Vagina (tissue), 2 donors: ENCODE data around the gene DBN1.

Experiments used
- POLR2A ChIP-seq, 2 donors: fragments of 450-650 bp; IDR thresholded peaks; one replicate each; pipeline ENCODE4 v1.6.1; 2017; ENCODE audit warnings: antibody characterized with exemption in 2 of 2, mild to moderate bottlenecking in 2 of 2, moderate library complexity in 2 of 2
- TF ChIP-seq, protein P1 (sequence below), 3 experiments: fragments of 450-650 bp in 2 of 3; fragments of 200-600 bp in 1 of 3; sonication (generic) in 1 of 3; IDR thresholded peaks; one replicate each; pipeline ENCODE4 v1.5.1; 2017 to 2019; ENCODE audit warnings: antibody characterized with exemption in 3 of 3, mild to moderate bottlenecking in 2 of 3, moderate library complexity in 2 of 3

DNA sequence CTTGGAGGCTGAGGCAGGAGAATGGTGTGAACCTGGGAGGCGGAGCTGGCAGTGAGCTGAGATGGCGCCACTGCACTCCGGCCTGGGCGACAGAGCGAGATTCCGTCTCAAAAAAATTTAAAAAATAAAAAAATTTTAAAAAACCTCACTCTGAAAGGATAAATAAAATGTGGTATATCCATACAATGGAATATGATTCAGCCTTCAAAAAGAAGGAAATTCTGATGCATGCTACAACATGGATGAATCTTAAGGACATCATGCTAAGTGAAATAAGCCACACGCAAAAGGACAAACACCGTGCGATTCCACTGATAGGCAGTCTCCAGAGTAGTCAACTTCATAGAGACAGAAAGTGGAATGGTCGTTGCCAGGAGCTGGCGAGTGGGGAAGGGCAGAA is 8.4 kb downstream of the DBN1 start:
- no peak for TF ChIP-seq POLR2A (IDR thresholded peaks at IDR 0.05)
- TF ChIP-seq, protein P1, sequence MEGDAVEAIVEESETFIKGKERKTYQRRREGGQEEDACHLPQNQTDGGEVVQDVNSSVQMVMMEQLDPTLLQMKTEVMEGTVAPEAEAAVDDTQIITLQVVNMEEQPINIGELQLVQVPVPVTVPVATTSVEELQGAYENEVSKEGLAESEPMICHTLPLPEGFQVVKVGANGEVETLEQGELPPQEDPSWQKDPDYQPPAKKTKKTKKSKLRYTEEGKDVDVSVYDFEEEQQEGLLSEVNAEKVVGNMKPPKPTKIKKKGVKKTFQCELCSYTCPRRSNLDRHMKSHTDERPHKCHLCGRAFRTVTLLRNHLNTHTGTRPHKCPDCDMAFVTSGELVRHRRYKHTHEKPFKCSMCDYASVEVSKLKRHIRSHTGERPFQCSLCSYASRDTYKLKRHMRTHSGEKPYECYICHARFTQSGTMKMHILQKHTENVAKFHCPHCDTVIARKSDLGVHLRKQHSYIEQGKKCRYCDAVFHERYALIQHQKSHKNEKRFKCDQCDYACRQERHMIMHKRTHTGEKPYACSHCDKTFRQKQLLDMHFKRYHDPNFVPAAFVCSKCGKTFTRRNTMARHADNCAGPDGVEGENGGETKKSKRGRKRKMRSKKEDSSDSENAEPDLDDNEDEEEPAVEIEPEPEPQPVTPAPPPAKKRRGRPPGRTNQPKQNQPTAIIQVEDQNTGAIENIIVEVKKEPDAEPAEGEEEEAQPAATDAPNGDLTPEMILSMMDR (IDR thresholded peaks at IDR 0.05), result no peak
